HTERT RPE-1 (cell line): ENCODE measurements around the gene TYR.
"Not testable (repeated sequence)": the region's sequence is repeated elsewhere in the genome, so short reads cannot be mapped to it uniquely, and the experiment has no call there.

Experiments
- in situ Hi-C: fragments of 300-500 bp; cut with MboI; formaldehyde crosslinking; loops from 4 replicates; pipeline ENCODE4 v1.14.3; 2020; ENCODE audit warnings: low sequenced_read_pairs

Gene TYR

DNA sequence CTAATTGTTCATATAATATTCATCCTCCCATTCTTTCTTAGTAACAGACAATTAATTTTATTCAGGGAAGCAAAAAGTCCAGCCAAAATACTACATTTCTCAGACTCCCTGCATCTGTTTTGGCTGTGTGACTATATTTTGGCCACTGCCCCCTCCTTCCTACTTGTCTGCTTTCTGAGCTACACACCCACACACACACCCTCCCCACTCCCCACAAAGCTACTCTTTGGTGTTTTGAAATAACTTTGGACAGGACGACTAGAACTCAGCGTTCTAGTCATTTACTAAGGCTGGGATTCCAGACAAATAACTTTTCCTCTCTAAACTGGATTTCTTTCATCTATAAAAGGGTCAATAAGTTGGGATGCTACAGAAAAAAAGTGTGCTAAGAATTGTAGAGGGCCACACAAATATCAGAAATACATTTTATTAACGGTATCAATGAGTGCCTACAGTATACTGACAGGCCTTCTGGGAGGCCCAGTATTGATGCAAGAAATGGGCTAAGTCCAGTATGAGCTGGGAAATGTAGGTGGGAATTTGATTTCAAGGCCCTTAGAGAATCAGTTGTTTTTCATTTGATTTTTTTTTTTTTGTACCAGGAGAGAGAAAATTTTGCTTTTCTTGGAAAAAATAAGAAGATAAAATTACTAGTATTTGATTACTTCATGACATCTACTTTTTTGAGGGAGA, 165.4 kb downstream of the TYR start:
- in situ Hi-C loops: not testable (repeated sequence)
